Ishikawa (cell line): ENCODE measurements around the gene MAP2K4.

Experiments used
- CEBPB ChIP-seq: IDR thresholded peaks from 2 replicates; pipeline ENCODE4 v1.6.1; 2012
- EGR1 ChIP-seq: IDR thresholded peaks from 2 replicates; pipeline ENCODE4 v1.6.1; 2012
- EP300 ChIP-seq: IDR thresholded peaks from 2 replicates; pipeline ENCODE4 v1.6.1; 2012; ENCODE audit warnings: borderline replicate concordance
- FOXM1 ChIP-seq: IDR thresholded peaks from 2 replicates; pipeline ENCODE4 v1.6.1; 2012; ENCODE audit warnings: low read depth, borderline replicate concordance
- NFIC ChIP-seq: IDR thresholded peaks from 2 replicates; pipeline ENCODE4 v1.6.1; 2012
- RAD21 ChIP-seq: IDR thresholded peaks from 2 replicates; pipeline ENCODE4 v1.6.1; 2012; ENCODE audit warnings: low read depth
- TF ChIP-seq, protein P1 (sequence below): IDR thresholded peaks from 2 replicates; pipeline ENCODE4 v1.6.1; 2012; ENCODE audit warnings: low read depth, mild to moderate bottlenecking
- TF ChIP-seq, protein P2 (sequence below): IDR thresholded peaks from 2 replicates; pipeline ENCODE4 v1.6.1; 2012
- TF ChIP-seq, protein P3 (sequence below): IDR thresholded peaks from 2 replicates; pipeline ENCODE4 v1.6.1; 2012

DNA sequence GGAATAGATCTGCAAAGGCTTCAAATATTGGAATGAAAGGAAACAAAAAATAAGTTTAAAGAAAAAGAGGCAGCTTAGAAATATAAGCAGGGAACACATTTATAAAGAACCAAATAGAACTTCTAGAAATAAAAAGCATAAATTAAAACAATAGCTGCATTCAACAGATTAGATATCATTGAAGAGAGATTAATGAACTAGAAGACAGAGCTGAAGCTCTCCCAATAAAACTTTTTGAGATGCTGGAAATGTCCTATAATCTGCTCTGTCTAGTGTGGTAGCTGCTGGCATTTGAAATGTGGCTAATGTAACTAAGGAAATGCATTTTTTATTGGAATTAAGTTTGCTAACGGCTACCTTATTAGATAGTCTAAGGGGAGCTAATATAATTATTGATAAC, 115.6 kb downstream of the MAP2K4 start:
- TF ChIP-seq RAD21, result no peak
- TF ChIP-seq, protein P1, sequence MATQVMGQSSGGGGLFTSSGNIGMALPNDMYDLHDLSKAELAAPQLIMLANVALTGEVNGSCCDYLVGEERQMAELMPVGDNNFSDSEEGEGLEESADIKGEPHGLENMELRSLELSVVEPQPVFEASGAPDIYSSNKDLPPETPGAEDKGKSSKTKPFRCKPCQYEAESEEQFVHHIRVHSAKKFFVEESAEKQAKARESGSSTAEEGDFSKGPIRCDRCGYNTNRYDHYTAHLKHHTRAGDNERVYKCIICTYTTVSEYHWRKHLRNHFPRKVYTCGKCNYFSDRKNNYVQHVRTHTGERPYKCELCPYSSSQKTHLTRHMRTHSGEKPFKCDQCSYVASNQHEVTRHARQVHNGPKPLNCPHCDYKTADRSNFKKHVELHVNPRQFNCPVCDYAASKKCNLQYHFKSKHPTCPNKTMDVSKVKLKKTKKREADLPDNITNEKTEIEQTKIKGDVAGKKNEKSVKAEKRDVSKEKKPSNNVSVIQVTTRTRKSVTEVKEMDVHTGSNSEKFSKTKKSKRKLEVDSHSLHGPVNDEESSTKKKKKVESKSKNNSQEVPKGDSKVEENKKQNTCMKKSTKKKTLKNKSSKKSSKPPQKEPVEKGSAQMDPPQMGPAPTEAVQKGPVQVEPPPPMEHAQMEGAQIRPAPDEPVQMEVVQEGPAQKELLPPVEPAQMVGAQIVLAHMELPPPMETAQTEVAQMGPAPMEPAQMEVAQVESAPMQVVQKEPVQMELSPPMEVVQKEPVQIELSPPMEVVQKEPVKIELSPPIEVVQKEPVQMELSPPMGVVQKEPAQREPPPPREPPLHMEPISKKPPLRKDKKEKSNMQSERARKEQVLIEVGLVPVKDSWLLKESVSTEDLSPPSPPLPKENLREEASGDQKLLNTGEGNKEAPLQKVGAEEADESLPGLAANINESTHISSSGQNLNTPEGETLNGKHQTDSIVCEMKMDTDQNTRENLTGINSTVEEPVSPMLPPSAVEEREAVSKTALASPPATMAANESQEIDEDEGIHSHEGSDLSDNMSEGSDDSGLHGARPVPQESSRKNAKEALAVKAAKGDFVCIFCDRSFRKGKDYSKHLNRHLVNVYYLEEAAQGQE, result no peak
- TF ChIP-seq, protein P2, sequence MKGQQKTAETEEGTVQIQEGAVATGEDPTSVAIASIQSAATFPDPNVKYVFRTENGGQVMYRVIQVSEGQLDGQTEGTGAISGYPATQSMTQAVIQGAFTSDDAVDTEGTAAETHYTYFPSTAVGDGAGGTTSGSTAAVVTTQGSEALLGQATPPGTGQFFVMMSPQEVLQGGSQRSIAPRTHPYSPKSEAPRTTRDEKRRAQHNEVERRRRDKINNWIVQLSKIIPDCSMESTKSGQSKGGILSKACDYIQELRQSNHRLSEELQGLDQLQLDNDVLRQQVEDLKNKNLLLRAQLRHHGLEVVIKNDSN, result no peak
- no peak for TF ChIP-seq FOXM1
- TF ChIP-seq NFIC, result no peak
- TF ChIP-seq EGR1, result no peak
- TF ChIP-seq EP300, result no peak
- no peak for TF ChIP-seq CEBPB
- TF ChIP-seq, protein P3, sequence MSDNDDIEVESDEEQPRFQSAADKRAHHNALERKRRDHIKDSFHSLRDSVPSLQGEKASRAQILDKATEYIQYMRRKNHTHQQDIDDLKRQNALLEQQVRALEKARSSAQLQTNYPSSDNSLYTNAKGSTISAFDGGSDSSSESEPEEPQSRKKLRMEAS, result no peak
